ENCODE data around the gene TMEM225B.
A peak's percentile ranks its signal among the peaks of the same experiment; 100 is the strongest.
"Not testable (repeated sequence)": the region's sequence is repeated elsewhere in the genome, so short reads cannot be mapped to it uniquely, and the experiment has no call there.

TMEM225B gene

GRCh38 chr7:99579956-99580777 is 17.9 kb upstream of the TMEM225B start:
- peak; percentile 39 for DNase-seq

- not testable (repeated sequence) for DNase-seq
Observed at GRCh38 chr7:99580778-99581332, 17.2 kb upstream of the TMEM225B start.

GRCh38 chr7:99588868-99589267 is 9.2 kb upstream of the TMEM225B start:
- no peak for DNase-seq

GRCh38 chr7:99594948-99595745 is 2.9 kb upstream of the TMEM225B start:
- no peak for DNase-seq

- no peak for DNase-seq
Observed at GRCh38 chr7:99596408-99596955, 1.6 kb upstream of the TMEM225B start.

GRCh38 chr7:99599836-99600235 is 1.8 kb downstream of the TMEM225B start:
- no peak for DNase-seq

- no peak for DNase-seq
Observed at GRCh38 chr7:99601656-99602310, 3.7 kb downstream of the TMEM225B start.

- no peak for DNase-seq
Observed at GRCh38 chr7:99605527-99605926, 7.5 kb downstream of the TMEM225B start.

GRCh38 chr7:99606531-99606930 is 8.5 kb downstream of the TMEM225B start:
- no peak for DNase-seq

GRCh38 chr7:99607548-99607947 is 9.5 kb downstream of the TMEM225B start:
- DNase-seq: no peak

GRCh38 chr7:99614495-99614894 is 16.4 kb downstream of the TMEM225B start:
- no peak for DNase-seq

- no peak for DNase-seq
Observed at GRCh38 chr7:99615989-99616358, 17.9 kb downstream of the TMEM225B start.

GRCh38 chr7:99616359-99617191 is 18.5 kb downstream of the TMEM225B start, which contains the start of gene ZSCAN25:
Gene ZSCAN25, plus strand, starts transcription at chr7:99616946. Its CDS starts 2,661 bp downstream, at chr7:99619607.
- DNase-seq: peak; percentile 95

- no peak for DNase-seq
Observed at GRCh38 chr7:99617192-99617781, 19.2 kb downstream of the TMEM225B start.

- DNase-seq: no peak
Observed at GRCh38 chr7:99618726-99619125, 20.7 kb downstream of the TMEM225B start.

GRCh38 chr7:99619571-99620130 is 21.6 kb downstream of the TMEM225B start:
- DNase-seq: no peak

- no peak for DNase-seq
Observed at GRCh38 chr7:99621271-99621670, 23.2 kb downstream of the TMEM225B start.

GRCh38 chr7:99622596-99622995 is 24.5 kb downstream of the TMEM225B start:
- no peak for DNase-seq

GRCh38 chr7:99623091-99623693 is 25.1 kb downstream of the TMEM225B start:
- DNase-seq: no peak

GRCh38 chr7:99623702-99624447 is 25.8 kb downstream of the TMEM225B start:
- DNase-seq: no peak

Measured in hematopoietic multipotent progenitor cell treated with erythropoietin and hydrocortisone succinate and interleukin-3 and kit ligand, for 6 days (in vitro differentiated cells).